HG02571 (cell line): ENCODE data around the gene TNIP3.
"Not testable (repeated sequence)": the region's sequence is repeated elsewhere in the genome, so short reads cannot be mapped to it uniquely, and the experiment has no call there.

Experiments used
- ATAC-seq: cut with Tn5 transposase; IDR thresholded peaks from one replicate; pipeline ENCODE4 v1.9.1; 2021; ENCODE audit warnings: mild to moderate bottlenecking, moderate library complexity; ENCODE audit not compliant: unreplicated experiment

TNIP3 gene

GRCh38 chr4:121180558-121180957 lies 16.4 kb upstream of the TNIP3 start:
- no peak for ATAC-seq

- ATAC-seq: no peak
These were observed 13.4 kb upstream of the TNIP3 start for GRCh38 chr4:121177246-121178137.

DNA sequence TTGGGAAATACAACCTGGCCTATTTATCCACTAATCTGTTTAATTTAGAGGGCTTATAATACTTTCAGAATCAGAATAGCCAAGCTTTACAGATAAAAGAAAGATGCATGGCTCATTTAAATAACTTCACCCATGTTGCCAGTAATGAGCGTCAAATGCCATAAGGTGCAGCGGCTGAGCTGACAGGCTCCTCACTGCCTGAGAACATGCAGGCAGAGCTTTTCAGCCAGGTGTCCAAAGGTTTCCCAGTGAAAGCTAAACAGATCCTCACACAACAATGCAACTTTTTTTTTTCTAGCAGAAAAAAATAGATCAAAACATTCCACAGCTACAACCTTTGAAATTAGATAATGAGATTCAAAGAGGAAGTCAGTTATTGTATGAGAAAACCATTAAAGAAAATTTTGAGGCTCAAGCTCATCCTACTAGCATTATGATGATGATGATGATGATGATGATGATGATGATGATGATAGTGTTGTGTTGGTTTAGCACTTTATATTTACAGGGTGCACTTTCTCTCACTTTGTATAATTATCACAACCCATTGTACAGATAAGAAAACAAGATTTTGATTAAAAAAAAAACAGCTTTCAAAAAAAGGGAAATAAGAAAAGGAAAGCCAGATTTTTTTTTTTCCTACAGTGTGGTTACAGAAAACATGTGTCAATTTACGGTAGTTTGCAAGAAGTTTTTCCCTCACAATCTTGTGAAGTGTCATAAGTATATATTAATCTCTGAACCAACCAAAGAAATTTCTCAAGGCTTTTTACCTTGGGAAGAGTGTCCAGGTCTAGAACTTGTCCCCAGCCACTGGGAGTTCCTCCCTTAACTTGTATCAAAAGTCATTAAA lies 12.2 kb upstream of the TNIP3 start:
- ATAC-seq: no peak

- not testable (repeated sequence) for ATAC-seq
These were observed 7.4 kb upstream of the TNIP3 start for GRCh38 chr4:121171477-121171876.

DNA sequence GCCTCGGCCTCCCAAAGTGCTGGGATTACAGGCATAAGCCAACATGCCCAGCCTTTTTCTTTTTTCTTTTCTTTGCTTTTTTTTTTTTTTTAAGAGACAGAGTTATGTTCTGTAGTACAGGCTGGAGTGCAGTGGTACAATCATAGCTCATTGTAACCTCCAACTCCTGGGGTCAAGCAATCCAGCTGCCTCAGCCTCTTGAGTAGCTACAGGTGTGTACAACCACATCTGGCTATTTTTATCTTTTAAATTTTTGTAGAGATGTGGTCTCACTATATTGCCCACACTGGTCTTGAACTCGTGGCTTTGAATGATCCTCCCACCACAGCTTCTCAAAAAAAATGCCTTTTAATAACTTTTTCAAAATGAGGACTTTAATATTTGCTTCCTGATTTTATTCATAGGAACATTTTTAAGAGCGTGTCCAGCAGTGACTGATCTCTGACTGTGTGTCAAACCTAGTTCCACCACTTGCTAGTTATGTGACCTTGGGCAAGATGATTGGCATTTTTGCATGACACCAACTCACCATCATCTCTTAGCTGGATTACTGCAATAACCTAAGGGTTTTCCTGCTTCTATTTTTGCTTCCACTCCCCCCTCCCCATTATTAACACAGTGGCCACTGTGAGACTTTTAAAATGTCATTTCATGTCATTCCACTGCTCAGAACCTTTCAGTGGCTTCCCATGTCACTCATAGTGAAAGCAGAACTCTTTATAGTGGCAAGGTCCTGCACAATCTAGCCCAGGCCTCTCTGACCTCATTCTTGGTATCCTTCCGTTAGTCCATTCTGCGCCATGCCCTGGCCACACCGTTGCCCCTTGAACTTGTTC lies 4.5 kb upstream of the TNIP3 start:
- ATAC-seq: peak; percentile 88

DNA sequence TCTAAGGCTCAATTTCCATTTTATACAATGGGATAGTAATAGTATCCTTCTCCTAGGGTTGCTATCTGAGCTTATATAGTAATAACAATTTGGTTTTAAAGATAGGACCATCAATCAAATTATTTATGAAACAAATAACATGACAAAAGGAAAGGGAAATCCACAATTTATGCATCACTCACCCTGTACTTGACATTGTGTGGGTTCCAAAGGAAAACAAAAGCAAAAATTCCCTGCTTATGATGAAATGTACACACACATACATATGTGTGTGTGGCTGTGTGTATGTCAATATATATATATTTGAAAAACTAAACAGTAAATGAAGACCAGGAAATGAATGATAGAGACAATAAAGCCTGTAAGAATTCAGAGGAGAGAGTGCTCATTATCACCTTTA lies 2.9 kb upstream of the TNIP3 start:
- ATAC-seq: no peak

DNA sequence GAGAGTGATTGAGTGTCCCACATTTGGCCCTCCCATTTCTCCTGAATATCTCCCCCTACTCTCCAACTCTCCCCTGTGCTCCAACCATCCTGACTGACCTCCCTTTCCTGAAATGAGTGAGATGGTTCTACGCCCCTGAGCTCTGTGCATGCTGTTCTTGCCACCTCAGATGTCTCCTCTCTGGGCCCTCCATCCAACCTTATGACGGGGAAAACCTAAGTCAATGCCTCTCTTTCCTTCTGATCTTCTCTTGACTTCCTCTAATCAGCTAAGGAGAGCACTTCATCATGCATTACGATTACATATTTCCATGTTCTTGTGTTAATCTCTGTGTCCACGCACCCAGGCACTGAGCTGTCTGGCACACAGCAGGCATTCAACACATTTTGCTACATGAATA lies 1.1 kb upstream of the TNIP3 start:
- no peak for ATAC-seq

DNA sequence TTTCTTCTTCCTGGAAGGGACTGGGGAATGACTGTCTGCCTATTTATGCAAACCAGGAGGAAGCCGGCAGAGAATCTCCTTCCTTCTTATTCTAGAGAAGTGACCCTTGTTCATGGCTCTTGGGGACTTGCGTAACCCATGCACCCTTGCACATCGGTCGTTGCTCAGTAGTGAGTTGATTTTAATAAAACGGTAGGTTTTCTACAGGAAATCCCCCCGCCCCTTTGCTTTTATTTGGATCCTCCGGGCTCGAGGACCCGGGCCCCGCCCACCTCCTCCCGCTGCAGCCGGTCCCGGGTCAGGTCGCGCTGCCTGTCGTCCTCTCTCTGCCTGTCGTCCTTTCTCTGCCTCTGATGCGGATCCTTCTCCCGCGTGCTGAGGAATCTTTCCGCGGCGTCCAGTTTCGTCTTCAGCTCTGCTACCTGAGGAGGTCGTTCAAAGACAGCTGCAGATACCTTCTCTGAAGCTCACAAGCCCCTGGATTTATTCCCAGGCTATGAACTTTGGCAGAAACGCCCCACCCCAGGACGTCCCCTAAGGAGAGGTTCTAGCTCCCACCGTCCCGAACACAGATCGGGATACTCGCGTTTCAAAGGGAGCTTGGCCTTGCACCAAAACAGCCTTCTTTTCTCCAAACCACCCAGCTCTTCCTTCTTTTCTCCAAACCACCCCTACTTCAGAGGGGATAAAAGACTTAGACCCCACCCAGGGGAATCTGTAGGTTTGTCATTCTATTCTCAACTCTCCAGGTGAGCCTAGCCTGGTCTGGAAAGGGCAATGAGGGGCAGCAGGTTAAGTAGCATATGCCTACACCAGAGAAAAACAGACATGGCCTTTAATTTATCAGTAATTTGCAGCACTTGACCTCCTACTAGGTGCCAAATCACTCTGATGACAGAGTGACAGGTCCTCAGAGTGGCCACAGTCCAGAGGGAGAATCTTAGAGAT lies 7.0 kb downstream of the TNIP3 start:
- ATAC-seq: no peak

DNA sequence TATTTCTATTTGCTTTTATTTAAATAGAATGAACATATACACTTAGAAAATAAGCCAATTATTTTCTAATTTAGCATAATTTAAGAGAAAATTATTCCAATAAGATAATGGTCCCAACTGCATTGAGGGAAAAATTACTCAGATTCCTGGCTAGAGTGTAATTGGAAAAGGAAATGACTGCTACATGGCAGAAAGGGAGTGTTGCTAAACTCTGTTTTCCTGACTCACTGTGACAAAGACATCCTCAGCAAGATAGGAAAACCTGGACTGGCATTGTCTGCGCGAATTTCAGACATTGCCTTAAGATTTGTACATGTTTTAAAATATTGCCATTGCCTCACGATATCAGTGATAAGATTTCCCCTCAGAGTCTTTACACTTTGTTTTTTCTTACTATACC lies 8.2 kb downstream of the TNIP3 start:
- no peak for ATAC-seq

DNA sequence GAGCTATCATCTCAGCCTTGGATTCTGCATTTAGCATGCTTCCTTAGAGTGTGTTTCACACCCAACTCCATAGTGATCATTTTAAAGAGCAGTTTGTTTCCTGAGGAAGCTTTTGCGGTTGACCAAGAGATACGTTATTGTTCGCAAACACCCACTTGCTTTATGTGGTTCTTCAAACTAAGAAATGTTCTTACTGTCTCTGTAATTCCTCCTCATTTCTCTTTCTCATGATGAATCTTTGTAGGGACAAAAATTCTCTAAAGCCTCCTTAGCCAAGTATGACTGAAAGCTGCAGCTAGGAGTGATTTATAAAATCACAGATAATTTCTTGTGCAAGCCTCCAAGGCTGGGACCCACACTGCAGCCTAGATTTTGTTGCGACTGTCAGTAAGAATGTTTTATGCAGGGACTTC lies 10.0 kb downstream of the TNIP3 start:
- ATAC-seq: no peak

DNA sequence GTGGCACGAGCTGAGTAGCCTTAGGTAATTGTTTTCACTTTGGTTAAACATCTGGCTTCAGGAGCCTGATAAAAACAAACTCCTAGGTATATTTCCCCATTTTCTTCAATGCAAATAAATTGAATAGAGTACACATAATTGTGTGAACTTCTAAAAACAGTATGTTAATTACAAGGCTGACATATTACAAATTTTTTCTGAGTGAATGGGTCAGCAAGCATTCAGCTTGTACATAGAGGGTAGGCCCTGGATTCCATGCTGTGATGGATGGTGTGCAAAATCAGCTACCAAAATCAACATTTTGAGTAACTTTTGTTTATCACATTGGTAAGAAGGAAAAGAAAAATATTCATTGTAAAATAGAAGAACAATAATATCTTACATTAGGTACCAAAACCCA lies 12.2 kb downstream of the TNIP3 start:
- no peak for ATAC-seq

GRCh38 chr4:121150486-121150885 lies 13.6 kb downstream of the TNIP3 start:
- no peak for ATAC-seq

GRCh38 chr4:121150003-121150402 lies 14.1 kb downstream of the TNIP3 start:
- ATAC-seq: no peak

GRCh38 chr4:121148621-121149020 lies 15.5 kb downstream of the TNIP3 start:
- no peak for ATAC-seq

- no peak for ATAC-seq
These were observed 16.1 kb downstream of the TNIP3 start for GRCh38 chr4:121148000-121148399.

GRCh38 chr4:121146530-121146929 lies 17.6 kb downstream of the TNIP3 start:
- no peak for ATAC-seq

DNA sequence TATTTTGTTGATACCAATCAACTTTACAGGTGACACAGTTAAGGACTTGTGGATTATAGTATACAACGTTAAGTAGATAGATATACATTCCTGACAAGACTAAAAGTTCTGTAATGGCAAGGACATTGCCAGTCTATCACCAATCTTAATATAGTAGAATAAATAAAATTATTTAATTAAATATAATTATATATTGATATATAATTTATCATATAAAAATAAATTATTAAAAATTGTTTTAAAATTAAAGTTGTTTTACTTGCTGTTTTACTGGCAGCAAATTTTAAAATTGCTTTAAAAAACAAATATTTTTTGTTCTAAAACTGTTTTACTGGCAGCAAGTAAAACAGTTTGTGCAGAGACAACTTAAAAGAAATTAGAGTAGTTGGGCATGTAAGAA lies 18.7 kb downstream of the TNIP3 start:
- no peak for ATAC-seq

DNA sequence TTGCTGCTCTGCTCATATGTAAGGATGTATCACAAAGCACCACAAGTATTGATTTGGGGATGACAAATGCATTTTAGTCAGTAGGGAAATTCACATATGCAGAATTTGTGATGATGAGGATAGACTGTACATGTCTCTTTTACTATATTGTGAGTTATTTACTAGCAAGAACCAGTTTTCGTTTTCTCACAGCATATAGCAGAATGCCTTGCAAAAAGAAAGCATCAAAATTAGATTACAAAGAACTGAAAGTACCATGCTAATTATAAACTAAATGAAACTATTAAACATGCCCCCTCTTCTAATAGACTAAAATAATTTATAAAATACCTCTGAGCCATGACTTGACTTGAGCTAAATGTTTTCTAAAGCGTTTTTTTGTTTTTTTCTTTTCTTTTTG lies 20.1 kb downstream of the TNIP3 start:
- ATAC-seq: no peak

DNA sequence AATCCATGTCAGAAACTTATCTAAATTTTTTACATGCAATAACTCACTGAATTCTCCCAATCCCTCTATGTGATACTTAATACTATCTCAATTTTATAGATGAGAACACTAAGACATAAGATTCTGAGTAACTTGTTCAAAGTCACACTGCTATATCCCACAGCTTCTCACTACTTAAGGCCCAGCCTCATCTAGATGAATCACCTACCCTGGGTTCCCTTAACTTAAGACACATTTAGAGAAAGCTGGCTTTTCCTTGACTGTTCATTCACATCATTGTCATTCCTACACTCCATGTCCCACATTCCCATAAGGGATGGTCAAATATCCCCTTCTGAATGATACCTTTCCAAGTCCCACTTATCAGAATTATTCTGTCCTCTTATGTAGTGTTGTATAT lies 21.0 kb downstream of the TNIP3 start:
- ATAC-seq: no peak
